Right lobe of liver (tissue), 4 donors: ENCODE measurements around the gene IL22RA1.

Experiments used
- CTCF ChIP-seq, 4 donors: fragments of 200-600 bp in 3 of 4; fragments of 450-650 bp in 1 of 4; IDR thresholded peaks; one replicate each; pipeline versions ENCODE4 v1.5.1 to v1.8.0; 2016 to 2022; ENCODE audit warnings: antibody characterized with exemption in 4 of 4, mild to moderate bottlenecking in 2 of 4
- POLR2A ChIP-seq: fragments of 450-650 bp; IDR thresholded peaks from one replicate; pipeline ENCODE4 v1.6.1; 2017; ENCODE audit warnings: antibody characterized with exemption, mild to moderate bottlenecking
- donor health status: DM: no; HTN: no; CAD: no.
- donor health status: DM: no; HTN: no; CAD: no.
- donor health status: DM: no; HTN: yes; CAD: no.

GRCh38 chr1:24167008-24167407 is 24.1 kb upstream of the IL22RA1 start:
- TF ChIP-seq CTCF (IDR thresholded peaks at IDR 0.05), result no peak
- TF ChIP-seq POLR2A, result no peak
